HCT116 (cell line): ENCODE data around the gene AKNAD1. TPM values are rescaled to one million over a fixed set of nuclear protein-coding genes. Genes with fewer than 3 reads are reported as not detected.

ENCODE experiments used
- ATAC-seq: fragments of 200-7000 bp; cut with Tn5 transposase; 2 replicates; pipeline ENCODE4 v1.9.1; 2020; ENCODE audit warnings: mild to moderate bottlenecking, moderate library complexity
- BruUV-seq: library from RNA; stranded (reverse); fragments of 400-500 nt; replicated peaks from 2 replicates; lab custom pipeline; 2021; lab: Mats Ljungman, UMichigan
- CTCF ChIA-PET: fragments of 300-600 bp; sonication (Branson Sonifier 250); formaldehyde crosslinking; loops from one replicate; lab custom pipeline; 2021; ENCODE audit warnings: antibody characterized with exemption; lab: Charles Lee
- POLR2A ChIA-PET: fragments of 300-600, 350-600 bp; sonication (Branson Sonifier 250); formaldehyde crosslinking; loops from one replicate; lab custom pipeline; 2021; ENCODE audit warnings: antibody characterized with exemption; lab: Charles Lee
- RAD21 ChIA-PET, 2 experiments: fragments of 300-600 bp; sonication (Branson Sonifier 250); formaldehyde crosslinking; loops; one replicate each; lab custom pipeline; 2023; ENCODE audit warnings: low total read pairs in 2 of 2; ENCODE audit not compliant: uncharacterized antibody in 2 of 2, unreplicated experiment in 2 of 2, low non-redundant PET in 1 of 2; lab: Charles Lee
- DNase-seq: peaks from one replicate; pipeline ENCODE4 v3.0.0-alpha.2; 2010; ENCODE audit warnings: low read depth, low spot score
- H2AFZ ChIP-seq: fragments of 200-600 bp; shearing (Covaris generic), sonication (generic); 2 replicates; pipeline ENCODE4 v1.6.1; 2017; ENCODE audit warnings: low read depth, mixed run types, mixed read lengths, antibody characterized with exemption, low read length; ENCODE audit not compliant: poor library complexity, severe bottlenecking
- H3K27ac ChIP-seq: 2 replicates; pipeline ENCODE4 v1.5.1; 2012; ENCODE audit warnings: low read depth, low read length
- H3K27me3 ChIP-seq: fragments of 200-600 bp; sonication (generic); 2 replicates; pipeline ENCODE4 v1.6.1; 2016; ENCODE audit warnings: mixed run types, low read length, mixed read lengths; ENCODE audit not compliant: insufficient read depth
- H3K36me3 ChIP-seq, 2 experiments: fragments of 200-500 bp in 1 of 2; fragments of 200-600 bp in 1 of 2; sonication (Bioruptor generic) in 1 of 2; sonication (generic) in 1 of 2; 2 replicates each; pipeline versions ENCODE4 v1.5.1 to v1.6.1; 2014 to 2016; ENCODE audit warnings: low read length in 2 of 2, inconsistent platforms in 1 of 2, mixed read lengths in 1 of 2, mixed run types in 1 of 2; ENCODE audit not compliant: insufficient read depth in 2 of 2, control insufficient read depth in 1 of 2
- H3K4me1 ChIP-seq, 2 experiments: fragments of 200-600 bp in 1 of 2; sonication (generic) in 1 of 2; 2 replicates each; pipeline versions ENCODE4 v1.5.1 to v1.6.1; 2012 to 2017; ENCODE audit warnings: low read length in 2 of 2, inconsistent platforms in 1 of 2, mild to moderate bottlenecking in 1 of 2, mixed read lengths in 1 of 2, mixed run types in 1 of 2, moderate library complexity in 1 of 2; ENCODE audit not compliant: insufficient read depth in 2 of 2, control insufficient read depth in 1 of 2
- H3K4me2 ChIP-seq: fragments of 200-600 bp; sonication (generic); 2 replicates; pipeline ENCODE4 v1.6.1; 2017; ENCODE audit warnings: mixed run types, low read length, mixed read lengths
- H3K4me3 ChIP-seq, 2 experiments: fragments of 200-600 bp in 1 of 2; sonication (generic) in 1 of 2; replicated peaks in 1 of 2; 2 replicates each; pipeline ENCODE4 v1.5.1; 2011 to 2016; ENCODE audit warnings: low read length in 2 of 2, control low read depth in 1 of 2, low read depth in 1 of 2, mild to moderate bottlenecking in 1 of 2, mixed read lengths in 1 of 2, mixed run types in 1 of 2
- H3K79me2 ChIP-seq: fragments of 200-600 bp; sonication (generic); 2 replicates; pipeline ENCODE4 v1.6.1; 2017; ENCODE audit warnings: mild to moderate bottlenecking, mixed run types, low read length, moderate library complexity, mixed read lengths; ENCODE audit not compliant: insufficient read depth
- H3K9ac ChIP-seq: fragments of 200-600 bp; sonication (generic); 2 replicates; pipeline ENCODE4 v1.6.1; 2016; ENCODE audit warnings: low read length, mixed read lengths
- H3K9me2 ChIP-seq: fragments of 200-600 bp; sonication (generic), shearing (Covaris generic); 2 replicates; pipeline ENCODE4 v1.6.1; 2017; ENCODE audit warnings: mixed run types, mild to moderate bottlenecking, moderate library complexity; ENCODE audit not compliant: insufficient read depth
- H3K9me3 ChIP-seq, 2 experiments: fragments of 200-500 bp in 1 of 2; fragments of 200-600 bp in 1 of 2; sonication (Bioruptor generic) in 1 of 2; sonication (generic) in 1 of 2; 2 replicates each; pipeline ENCODE4 v1.6.1; 2014 to 2017; ENCODE audit warnings: low read length in 2 of 2, mixed read lengths in 2 of 2, inconsistent platforms in 1 of 2, low read depth in 1 of 2, mild to moderate bottlenecking in 1 of 2, mixed run types in 1 of 2, moderate library complexity in 1 of 2; ENCODE audit not compliant: control insufficient read depth in 1 of 2, insufficient read depth in 1 of 2
- H4K20me1 ChIP-seq: fragments of 200-600 bp; sonication (generic), shearing (Covaris generic); 2 replicates; pipeline ENCODE4 v1.6.1; 2017; ENCODE audit warnings: mixed run types, mild to moderate bottlenecking, moderate library complexity; ENCODE audit not compliant: insufficient read depth
- CEBPB ChIP-seq: IDR thresholded peaks from 2 replicates; pipeline ENCODE4 v1.6.1; 2012; ENCODE audit warnings: low read depth
- ELF1 ChIP-seq: IDR thresholded peaks from 2 replicates; pipeline ENCODE4 v1.6.1; 2012; ENCODE audit warnings: low read depth, borderline replicate concordance
- EZH2 ChIP-seq: fragments of 200-600 bp; sonication (generic); IDR thresholded peaks from 2 replicates; pipeline ENCODE4 v1.6.1; 2017; ENCODE audit warnings: antibody characterized with exemption, mixed run types
- EZH2phosphoT487 ChIP-seq: fragments of 200-600 bp; IDR thresholded peaks from 2 replicates; pipeline ENCODE4 v1.6.1; 2018; ENCODE audit warnings: antibody characterized with exemption, borderline replicate concordance
- FOSL1 ChIP-seq: IDR thresholded peaks from 2 replicates; pipeline ENCODE4 v1.6.1; 2012; ENCODE audit warnings: low read depth
- JUND ChIP-seq: IDR thresholded peaks from 2 replicates; pipeline ENCODE4 v1.6.1; 2012
- MAX ChIP-seq: IDR thresholded peaks from 2 replicates; pipeline ENCODE4 v1.6.1; 2012
- POLR2AphosphoS5 ChIP-seq: IDR thresholded peaks from 2 replicates; pipeline ENCODE4 v1.6.1; 2011; ENCODE audit warnings: mild to moderate bottlenecking, low read depth, low read length, moderate library complexity
- RAD21 ChIP-seq: IDR thresholded peaks from 2 replicates; pipeline ENCODE4 v1.6.1; 2012; ENCODE audit warnings: low read depth, mild to moderate bottlenecking
- REST ChIP-seq: IDR thresholded peaks from 2 replicates; pipeline ENCODE4 v1.6.1; 2012; ENCODE audit warnings: low read depth
- SIN3A ChIP-seq: IDR thresholded peaks from 2 replicates; pipeline ENCODE4 v1.6.1; 2012; ENCODE audit warnings: low read depth
- SRF ChIP-seq: IDR thresholded peaks from 2 replicates; pipeline ENCODE4 v1.6.1; 2012; ENCODE audit warnings: low read depth
- TCF7L2 ChIP-seq: IDR thresholded peaks from 2 replicates; pipeline ENCODE4 v1.7.0; 2011; ENCODE audit warnings: borderline replicate concordance, inconsistent platforms; ENCODE audit not compliant: insufficient read depth, insufficient read length; ENCODE audit errors: extremely low read depth
- ZFX ChIP-seq: fragments of 450-650 bp; IDR thresholded peaks from 2 replicates; pipeline ENCODE4 v1.6.1; 2017
- ZNF274 ChIP-seq: fragments of 200-500 bp; sonication (Bioruptor generic); IDR thresholded peaks from 2 replicates; pipeline ENCODE4 v1.6.1; 2014; ENCODE audit warnings: mild to moderate bottlenecking, low read depth, low read length, inconsistent platforms
- intact Hi-C: fragments of 100-400 bp; cut with micrococcal nuclease; formaldehyde crosslinking; loops from 2 replicates; pipeline ENCODE4 v1.10.0; 2022
- total RNA-seq: library from RNA; stranded (reverse); gene quantifications from one replicate; pipeline ENCODE4 v1.2.1, GENCODE V29; 2021; ENCODE audit not compliant: unreplicated experiment
- TF ChIP-seq, protein P1 (sequence below): IDR thresholded peaks from 2 replicates; pipeline ENCODE4 v1.6.1; 2011; ENCODE audit warnings: mild to moderate bottlenecking, low read length, moderate library complexity; ENCODE audit not compliant: insufficient replicate concordance; ENCODE audit errors: extremely low read depth
- TF ChIP-seq, protein P2 (sequence below), 3 experiments: fragments of 200-600 bp in 1 of 3; sonication (generic) in 1 of 3; IDR thresholded peaks in 2 of 3; conservative IDR thresholded peaks in 1 of 3; 2 replicates each; pipeline ENCODE4 v1.5.1; 2012 to 2017; ENCODE audit warnings: low read depth in 2 of 3, low read length in 2 of 3, antibody characterized with exemption in 1 of 3, borderline replicate concordance in 1 of 3, control low read depth in 1 of 3, mild to moderate bottlenecking in 1 of 3, mixed read lengths in 1 of 3, mixed run types in 1 of 3, moderate library complexity in 1 of 3; ENCODE audit not compliant: insufficient read depth in 1 of 3

AKNAD1 gene
- total RNA-seq, 1 experiment from 2014 or later: 0.15 TPM

- Histone ChIP-seq H3K27me3 (no peaks in the 10 kb centered on the region), H3K4me2 (no peak overlapping the region), H3K9ac (no peak overlapping the region), H3K9me2 (no peaks in the 10 kb centered on the region), H3K4me3 (no peak overlapping the region), H3K79me2 (no peaks in the 10 kb centered on the region), H2AFZ (no peak overlapping the region), H3K9me3 (peaks cover 9 to 12% of the 10 kb centered on the region in 2 experiments; a peak in 2 of 4 replicates), H4K20me1 (no peaks in the 10 kb centered on the region), H3K36me3 (peaks cover 5 to 25% of the 10 kb centered on the region in 2 experiments), H3K4me1 (no peaks in the 10 kb centered on the region), H3K27ac (no peak overlapping the region)
- CTCF ChIA-PET: no interaction called here
- DNase-seq: no peak
- RAD21 ChIA-PET: no interaction called here
- TSS peak; percentile 21 for BruUV-seq
- intact Hi-C loops: no loop called here
- POLR2A ChIA-PET: no interaction called here
- no peak for TF ChIP-seq SIN3A
- no peak for TF ChIP-seq REST
- TF ChIP-seq POLR2AphosphoS5: no peak
- TF ChIP-seq FOSL1: no peak
- no peak for TF ChIP-seq SRF
- TF ChIP-seq MAX: no peak
- no peak for TF ChIP-seq ELF1
- no peak for TF ChIP-seq RAD21
- TF ChIP-seq ZFX: no peak
- TF ChIP-seq ZNF274: no peak
- TF ChIP-seq JUND: no peak
- no peak for TF ChIP-seq EZH2
- no peak for TF ChIP-seq TCF7L2
- TF ChIP-seq, protein P1, sequence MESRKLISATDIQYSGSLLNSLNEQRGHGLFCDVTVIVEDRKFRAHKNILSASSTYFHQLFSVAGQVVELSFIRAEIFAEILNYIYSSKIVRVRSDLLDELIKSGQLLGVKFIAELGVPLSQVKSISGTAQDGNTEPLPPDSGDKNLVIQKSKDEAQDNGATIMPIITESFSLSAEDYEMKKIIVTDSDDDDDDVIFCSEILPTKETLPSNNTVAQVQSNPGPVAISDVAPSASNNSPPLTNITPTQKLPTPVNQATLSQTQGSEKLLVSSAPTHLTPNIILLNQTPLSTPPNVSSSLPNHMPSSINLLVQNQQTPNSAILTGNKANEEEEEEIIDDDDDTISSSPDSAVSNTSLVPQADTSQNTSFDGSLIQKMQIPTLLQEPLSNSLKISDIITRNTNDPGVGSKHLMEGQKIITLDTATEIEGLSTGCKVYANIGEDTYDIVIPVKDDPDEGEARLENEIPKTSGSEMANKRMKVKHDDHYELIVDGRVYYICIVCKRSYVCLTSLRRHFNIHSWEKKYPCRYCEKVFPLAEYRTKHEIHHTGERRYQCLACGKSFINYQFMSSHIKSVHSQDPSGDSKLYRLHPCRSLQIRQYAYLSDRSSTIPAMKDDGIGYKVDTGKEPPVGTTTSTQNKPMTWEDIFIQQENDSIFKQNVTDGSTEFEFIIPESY: no peak
- no peak for TF ChIP-seq EZH2phosphoT487
- TF ChIP-seq, protein P2, sequence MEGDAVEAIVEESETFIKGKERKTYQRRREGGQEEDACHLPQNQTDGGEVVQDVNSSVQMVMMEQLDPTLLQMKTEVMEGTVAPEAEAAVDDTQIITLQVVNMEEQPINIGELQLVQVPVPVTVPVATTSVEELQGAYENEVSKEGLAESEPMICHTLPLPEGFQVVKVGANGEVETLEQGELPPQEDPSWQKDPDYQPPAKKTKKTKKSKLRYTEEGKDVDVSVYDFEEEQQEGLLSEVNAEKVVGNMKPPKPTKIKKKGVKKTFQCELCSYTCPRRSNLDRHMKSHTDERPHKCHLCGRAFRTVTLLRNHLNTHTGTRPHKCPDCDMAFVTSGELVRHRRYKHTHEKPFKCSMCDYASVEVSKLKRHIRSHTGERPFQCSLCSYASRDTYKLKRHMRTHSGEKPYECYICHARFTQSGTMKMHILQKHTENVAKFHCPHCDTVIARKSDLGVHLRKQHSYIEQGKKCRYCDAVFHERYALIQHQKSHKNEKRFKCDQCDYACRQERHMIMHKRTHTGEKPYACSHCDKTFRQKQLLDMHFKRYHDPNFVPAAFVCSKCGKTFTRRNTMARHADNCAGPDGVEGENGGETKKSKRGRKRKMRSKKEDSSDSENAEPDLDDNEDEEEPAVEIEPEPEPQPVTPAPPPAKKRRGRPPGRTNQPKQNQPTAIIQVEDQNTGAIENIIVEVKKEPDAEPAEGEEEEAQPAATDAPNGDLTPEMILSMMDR (IDR thresholded peaks at IDR 0.05 in 2 of 3, conservative IDR thresholded peaks at IDR 0.05 in 1 of 3; ENCODE audit: borderline replicate concordance in 1 of 3, insufficient read depth in 1 of 3, low read depth in 2 of 3, low read length in 2 of 3): no peak
- no peak for TF ChIP-seq CEBPB
- no peak for ATAC-seq
These were observed 75.8 kb downstream of the AKNAD1 start for GRCh38 chr1:108780937-108781574.
